DMS53 treated with DMSO at 0.1 percent for 48 hours (cell line): ENCODE measurements around the gene ENTPD8.

Experiments
- DNase-seq: peaks from one replicate; lab custom pipeline; 2025; ENCODE audit not compliant: unreplicated experiment; lab: John Stamatoyannopoulos, UW

The ENTPD8 gene

GRCh38 chr9:137449081-137449844, 8.1 kb upstream of the ENTPD8 start:
- DNase-seq, result no peak

GRCh38 chr9:137448602-137448962, 7.4 kb upstream of the ENTPD8 start:
- no peak for DNase-seq

- DNase-seq, result no peak
These were observed 6.8 kb upstream of the ENTPD8 start for GRCh38 chr9:137447722-137448601.

- no peak for DNase-seq
These were observed 5.8 kb upstream of the ENTPD8 start for GRCh38 chr9:137446851-137447471.

GRCh38 chr9:137445930-137446431, 4.8 kb upstream of the ENTPD8 start:
- peak; percentile 61 for DNase-seq

GRCh38 chr9:137445275-137445807, 4.2 kb upstream of the ENTPD8 start:
- peak; percentile 70 for DNase-seq

- DNase-seq, result no peak
These were observed 3.1 kb upstream of the ENTPD8 start for GRCh38 chr9:137444106-137444790.

- DNase-seq, result no peak
These were observed 771 bp upstream of the ENTPD8 start for GRCh38 chr9:137441935-137442321.

GRCh38 chr9:137439158-137439714, 1.9 kb downstream of the ENTPD8 start:
- DNase-seq, result no peak

GRCh38 chr9:137438591-137439157, 2.5 kb downstream of the ENTPD8 start:
- no peak for DNase-seq

GRCh38 chr9:137437691-137438590, 3.2 kb downstream of the ENTPD8 start:
- no peak for DNase-seq

- DNase-seq, result no peak
These were observed 4.2 kb downstream of the ENTPD8 start for GRCh38 chr9:137436761-137437600.

GRCh38 chr9:137435980-137436760, 5.0 kb downstream of the ENTPD8 start:
- peak; percentile 76 for DNase-seq

GRCh38 chr9:137435381-137435891, 5.7 kb downstream of the ENTPD8 start:
- no peak for DNase-seq

GRCh38 chr9:137434498-137435380, 6.4 kb downstream of the ENTPD8 start:
- DNase-seq, result no peak

GRCh38 chr9:137433916-137434431, 7.2 kb downstream of the ENTPD8 start:
- no peak for DNase-seq
